H9 (cell line): Measurements from ENCODE around the gene PDCD4. TPM values are rescaled to one million over a fixed set of nuclear protein-coding genes. Genes with fewer than 3 reads are reported as not detected.

Source experiments
- DNase-seq: peaks from one replicate; pipeline ENCODE4 v3.0.0-alpha.2; 2017
- H2AFZ ChIP-seq: one replicate; pipeline ENCODE4 v1.6.1; 2013; ENCODE audit warnings: mild to moderate bottlenecking, low read length, control low read depth, moderate library complexity
- H2AK5ac ChIP-seq: 2 replicates; pipeline ENCODE4 v1.6.1; 2013; ENCODE audit warnings: low read length, control low read depth, mixed read lengths; ENCODE audit not compliant: insufficient read length
- H2BK120ac ChIP-seq: one replicate; pipeline ENCODE4 v1.6.1; 2013; ENCODE audit warnings: low read depth, mild to moderate bottlenecking, low read length, control low read depth, inconsistent platforms; ENCODE audit not compliant: poor library complexity, severe bottlenecking
- H2BK12ac ChIP-seq: 2 replicates; pipeline ENCODE4 v1.6.1; 2013; ENCODE audit warnings: low read length, control low read depth, mixed read lengths, low read depth; ENCODE audit not compliant: insufficient read length
- H2BK15ac ChIP-seq: 2 replicates; pipeline ENCODE4 v1.6.1; 2013; ENCODE audit warnings: low read depth, low read length, control low read depth
- H2BK20ac ChIP-seq: one replicate; pipeline ENCODE4 v1.6.1; 2013; ENCODE audit warnings: low read depth, mild to moderate bottlenecking, low read length, control low read depth, inconsistent platforms; ENCODE audit not compliant: poor library complexity, severe bottlenecking
- H2BK5ac ChIP-seq: 2 replicates; pipeline ENCODE4 v1.6.1; 2013; ENCODE audit warnings: low read length, control low read depth, mixed read lengths; ENCODE audit not compliant: insufficient read length
- H3K14ac ChIP-seq: 2 replicates; pipeline ENCODE4 v1.6.1; 2013; ENCODE audit warnings: low read length, control low read depth; ENCODE audit not compliant: insufficient read depth
- H3K18ac ChIP-seq: 2 replicates; pipeline ENCODE4 v1.6.1; 2013; ENCODE audit warnings: low read depth, mild to moderate bottlenecking, mixed read lengths, low read length, control low read depth; ENCODE audit not compliant: insufficient read length
- H3K23ac ChIP-seq: 2 replicates; pipeline ENCODE4 v1.6.1; 2013; ENCODE audit warnings: low read length, control low read depth, mixed read lengths, low read depth; ENCODE audit not compliant: insufficient read length
- H3K23me2 ChIP-seq: 2 replicates; pipeline ENCODE4 v1.6.1; 2013; ENCODE audit warnings: low read depth, mild to moderate bottlenecking, mixed read lengths, low read length, control low read depth; ENCODE audit not compliant: insufficient read length, poor library complexity, severe bottlenecking
- H3K27ac ChIP-seq: 2 replicates; pipeline ENCODE4 v1.5.1; 2013; ENCODE audit warnings: low read length, control low read depth, mixed read lengths, low read depth; ENCODE audit not compliant: insufficient read length
- H3K27me3 ChIP-seq: 2 replicates; pipeline ENCODE4 v1.6.1; 2013; ENCODE audit warnings: low read length, control low read depth, inconsistent platforms; ENCODE audit not compliant: insufficient read depth
- H3K4ac ChIP-seq: 2 replicates; pipeline ENCODE4 v1.6.1; 2013; ENCODE audit warnings: low read depth, mild to moderate bottlenecking, control low read depth, inconsistent platforms, low read length, moderate library complexity
- H3K4me1 ChIP-seq: 2 replicates; pipeline ENCODE4 v1.6.1; 2013; ENCODE audit warnings: low read length, control low read depth, inconsistent platforms; ENCODE audit not compliant: insufficient read depth
- H3K4me2 ChIP-seq: 2 replicates; pipeline ENCODE4 v1.6.1; 2013; ENCODE audit warnings: low read length, control low read depth, mixed read lengths; ENCODE audit not compliant: insufficient read length, insufficient read depth
- H3K56ac ChIP-seq: 2 replicates; pipeline ENCODE4 v1.6.1; 2013; ENCODE audit warnings: low read depth, mild to moderate bottlenecking, mixed read lengths, low read length, control low read depth; ENCODE audit not compliant: insufficient read length
- H3K79me1 ChIP-seq: 2 replicates; pipeline ENCODE4 v1.6.1; 2013; ENCODE audit warnings: low read depth, mild to moderate bottlenecking, moderate library complexity, low read length, control low read depth, inconsistent platforms; ENCODE audit not compliant: insufficient read depth, poor library complexity, severe bottlenecking
- H3K79me2 ChIP-seq: 2 replicates; pipeline ENCODE4 v1.6.1; 2013; ENCODE audit warnings: low read length, control low read depth, inconsistent platforms; ENCODE audit not compliant: insufficient read depth
- H3K9ac ChIP-seq: 2 replicates; pipeline ENCODE4 v1.6.1; 2013; ENCODE audit warnings: low read length, control low read depth, mixed read lengths; ENCODE audit not compliant: insufficient read length; ENCODE audit errors: extremely low read depth
- H3K9me3 ChIP-seq: one replicate; pipeline ENCODE4 v1.6.1; 2013; ENCODE audit warnings: low read depth, low read length, inconsistent platforms; ENCODE audit not compliant: control insufficient read depth
- H3T11ph ChIP-seq: one replicate; pipeline ENCODE4 v1.6.1; 2013; ENCODE audit warnings: mild to moderate bottlenecking, low read length, control low read depth, inconsistent platforms
- H4K20me1 ChIP-seq: one replicate; pipeline ENCODE4 v1.6.1; 2013; ENCODE audit not compliant: control insufficient read depth, insufficient read length, insufficient read depth
- H4K5ac ChIP-seq: 2 replicates; pipeline ENCODE4 v1.6.1; 2013; ENCODE audit warnings: low read depth, mild to moderate bottlenecking, mixed read lengths, low read length, control low read depth; ENCODE audit not compliant: insufficient read length
- H4K8ac ChIP-seq: replicated peaks from 2 replicates; pipeline ENCODE4 v1.6.1; 2013; ENCODE audit warnings: low read length, control low read depth, mixed read lengths, low read depth; ENCODE audit not compliant: insufficient read length
- H4K91ac ChIP-seq: 2 replicates; pipeline ENCODE4 v1.6.1; 2013; ENCODE audit warnings: low read depth, mild to moderate bottlenecking, moderate library complexity, mixed read lengths, low read length, control low read depth; ENCODE audit not compliant: insufficient read length
- H3K27ac Mint-ChIP-seq, 3 experiments: 2 replicates in 2 of 3; 3 replicates in 1 of 3; pipeline ENCODE4 v1.8.0; 2020 to 2021; ENCODE audit warnings: mixed read lengths in 3 of 3, mild to moderate bottlenecking in 1 of 3, moderate library complexity in 1 of 3
- H3K27me3 Mint-ChIP-seq: 2 replicates; pipeline ENCODE4 v1.8.0; 2021; ENCODE audit warnings: low read depth, mild to moderate bottlenecking, moderate library complexity, mixed read lengths
- H3K36me3 Mint-ChIP-seq, 3 experiments: 2 replicates in 2 of 3; 3 replicates in 1 of 3; pipeline ENCODE4 v1.8.0; 2020 to 2021; ENCODE audit warnings: low read depth in 3 of 3, mixed read lengths in 3 of 3; ENCODE audit not compliant: insufficient read depth in 1 of 3
- H3K4me1 Mint-ChIP-seq, 2 experiments: 2 replicates each; pipeline ENCODE4 v1.8.0; 2020; ENCODE audit warnings: mixed read lengths in 2 of 2
- H3K4me3 Mint-ChIP-seq, 2 experiments: 2 replicates in 1 of 2; 3 replicates in 1 of 2; pipeline ENCODE4 v1.8.0; 2020 to 2021; ENCODE audit warnings: mild to moderate bottlenecking in 2 of 2, mixed read lengths in 2 of 2, moderate library complexity in 1 of 2
- H3K9me3 Mint-ChIP-seq, 2 experiments: 2 replicates in 1 of 2; 3 replicates in 1 of 2; pipeline ENCODE4 v1.8.0; 2020; ENCODE audit warnings: mild to moderate bottlenecking in 2 of 2, mixed read lengths in 2 of 2, moderate library complexity in 1 of 2
- CTCF ChIP-seq: fragments of 200-600 bp; sonication (generic); conservative IDR thresholded peaks from 3 replicates; pipeline ENCODE4 v1.8.0; 2021; ENCODE audit warnings: antibody characterized with exemption, mild to moderate bottlenecking
- WGBS: extraction: QIAGEN DNeasy Blood & Tissue Kit; methylation state at CpG from one replicate; pipeline ENCODE4 v1.1.7; 2013; ENCODE audit warnings: missing lambda C conversion rate, low lambda C conversion rate, mixed read lengths; ENCODE audit not compliant: insufficient read length; ENCODE audit errors: extremely low coverage; 5-methylcytosine and 5-hydroxymethylcytosine counted together
- total RNA-seq: library from RNA; stranded (reverse); gene quantifications from 2 replicates; pipeline ENCODE4 v1.2.1, GENCODE V29; 2021

Gene PDCD4
- total RNA-seq, 1 experiment from 2014 or later, result 29.3 TPM

- H3K9ac ChIP-seq, result no peak overlapping the region
- H3K23ac ChIP-seq, result no peak overlapping the region
- no peak overlapping the region for H2BK12ac ChIP-seq
- no peaks in the 10 kb centered on the region for H3K79me2 ChIP-seq
- H3K79me1 ChIP-seq, result no peaks in the 10 kb centered on the region
- no peak overlapping the region for H4K91ac ChIP-seq
- no peak overlapping the region for H4K8ac ChIP-seq
- H3K4me1 ChIP-seq, result no peaks in the 10 kb centered on the region
- no peak overlapping the region for H3T11ph ChIP-seq
- H3K9me3 ChIP-seq, result no peaks in the 10 kb centered on the region
- no peaks in the 10 kb centered on the region for H3K27me3 Mint-ChIP-seq
- H3K14ac ChIP-seq, result no peak overlapping the region
- no peak overlapping the region for H2BK120ac ChIP-seq
- H3K23me2 ChIP-seq, result no peaks in the 10 kb centered on the region
- no peak overlapping the region for H2BK5ac ChIP-seq
- H2BK15ac ChIP-seq, result 0 out of 2 replicates have a peak overlapping the region, but pooled peaks have one; percentile 65
- H2BK20ac ChIP-seq, result no peak overlapping the region
- H3K56ac ChIP-seq, result no peak overlapping the region
- H3K4me3 Mint-ChIP-seq, result no peak overlapping the region
- H3K18ac ChIP-seq, result no peak overlapping the region
- no peak overlapping the region for H2AFZ ChIP-seq
- no peak for TF ChIP-seq CTCF
- H3K4me2 ChIP-seq, result no peak overlapping the region
- no peaks in the 10 kb centered on the region for H3K27me3 ChIP-seq
- H3K36me3 Mint-ChIP-seq, result no peaks in the 10 kb centered on the region
- no CpG with 5 or more reads among the region's 7 CpGs for WGBS
- no peaks in the 10 kb centered on the region for H3K9me3 Mint-ChIP-seq
- peaks cover 20 to 22% of the 10 kb centered on the region in 2 experiments for H3K4me1 Mint-ChIP-seq
- peak overlapping the region; percentile 14 to 54 (median 41); a peak in 3 of 7 replicates for H3K27ac Mint-ChIP-seq
- peak overlapping the region; percentile 23; the same call in 1 of the 2 replicates for H3K4ac ChIP-seq
- no peak overlapping the region for H3K27ac ChIP-seq
- H4K20me1 ChIP-seq, result no peaks in the 10 kb centered on the region
- H2AK5ac ChIP-seq, result no peak overlapping the region
- DNase-seq, result no peak
- H4K5ac ChIP-seq, result no peak overlapping the region
Measured at GRCh38 chr10:110835841-110836240, 35.9 kb upstream of the PDCD4 start.
